ENCODE results near the gene ARHGAP19. TPM values are rescaled to one million over a fixed set of nuclear protein-coding genes. Genes with fewer than 3 reads are reported as not detected.
"Not testable (repeated sequence)": the region's sequence is repeated elsewhere in the genome, so short reads cannot be mapped to it uniquely, and the experiment has no call there.

ARHGAP19 gene
- total RNA-seq, 4 donors from 2014 or later: 3.7 to 15.4 (median 7.5) TPM

GRCh38 chr10:97298223-97298571 is 5.8 kb upstream of the ARHGAP19 start:
- no peaks in the 10 kb centered on the region for H3K9me3 ChIP-seq
- TF ChIP-seq CTCF (IDR thresholded peaks at IDR 0.05): no peak
- TF ChIP-seq POLR2A (IDR thresholded peaks at IDR 0.05): no peak
- WGBS, 2 donors: 74 to 85% methylated on average over 3 of the region's 3 CpGs
- no peak overlapping the region for H3K27ac ChIP-seq
- no peak for DNase-seq
- no peaks in the 10 kb centered on the region for H3K4me1 ChIP-seq
- no peak overlapping the region for H3K4me3 ChIP-seq
- H3K36me3 ChIP-seq: no peaks in the 10 kb centered on the region
- no peaks in the 10 kb centered on the region for H3K27me3 ChIP-seq
- intact Hi-C loops (cut with DNase I): no loop called here

- Histone ChIP-seq H3K4me3 (no peak overlapping the region), H3K27ac (no peak overlapping the region), H3K27me3 (no peaks in the 10 kb centered on the region), H3K9me3 (no peaks in the 10 kb centered on the region), H3K36me3 (no peaks in the 10 kb centered on the region), H3K4me1 (no peaks in the 10 kb centered on the region)
- intact Hi-C loops (cut with DNase I): no loop called here
- 69 to 71% methylated on average over 8 of the region's 8 CpGs for WGBS, 2 donors
- DNase-seq: no peak
- no peak for TF ChIP-seq POLR2A (IDR thresholded peaks at IDR 0.05)
Observed at GRCh38 chr10:97297556-97298222, 5.3 kb upstream of the ARHGAP19 start.

DNA sequence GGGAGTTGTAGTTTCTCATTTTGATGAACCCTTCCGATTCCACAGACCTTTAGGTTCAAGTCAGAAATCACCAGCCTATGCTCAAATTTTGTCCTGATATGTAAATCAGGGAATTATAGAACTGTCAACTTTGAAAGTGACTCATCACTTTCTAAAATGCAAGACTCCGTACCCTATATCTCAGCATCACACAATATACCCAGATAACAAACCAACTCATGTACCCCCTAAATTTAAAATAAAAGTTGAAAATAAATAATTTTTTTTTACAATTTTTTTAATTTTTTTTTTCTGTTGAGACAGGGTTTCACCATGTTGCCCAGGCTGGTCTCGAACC is 393 bp upstream of the ARHGAP19 start:
- intact Hi-C loops (cut with DNase I): no loop called here
- no peak overlapping the region for H3K27ac ChIP-seq
- H3K4me1 ChIP-seq: peaks cover 5 to 15% (median 7%) of the 10 kb centered on the region in 3 donors
- 60 to 63% methylated on average over 3 of the region's 3 CpGs for WGBS, 2 donors
- H3K36me3 ChIP-seq: peaks cover 0 to 6% (median 0%) of the 10 kb centered on the region in 3 donors
- H3K27me3 ChIP-seq: no peaks in the 10 kb centered on the region
- no peak for DNase-seq
- H3K9me3 ChIP-seq: no peaks in the 10 kb centered on the region
- TF ChIP-seq CTCF (IDR thresholded peaks at IDR 0.05): no peak
- TF ChIP-seq POLR2A (IDR thresholded peaks at IDR 0.05): no peak
- peak overlapping the region in 2 of 4 donors; percentile 96 to 97 for H3K4me3 ChIP-seq

DNA sequence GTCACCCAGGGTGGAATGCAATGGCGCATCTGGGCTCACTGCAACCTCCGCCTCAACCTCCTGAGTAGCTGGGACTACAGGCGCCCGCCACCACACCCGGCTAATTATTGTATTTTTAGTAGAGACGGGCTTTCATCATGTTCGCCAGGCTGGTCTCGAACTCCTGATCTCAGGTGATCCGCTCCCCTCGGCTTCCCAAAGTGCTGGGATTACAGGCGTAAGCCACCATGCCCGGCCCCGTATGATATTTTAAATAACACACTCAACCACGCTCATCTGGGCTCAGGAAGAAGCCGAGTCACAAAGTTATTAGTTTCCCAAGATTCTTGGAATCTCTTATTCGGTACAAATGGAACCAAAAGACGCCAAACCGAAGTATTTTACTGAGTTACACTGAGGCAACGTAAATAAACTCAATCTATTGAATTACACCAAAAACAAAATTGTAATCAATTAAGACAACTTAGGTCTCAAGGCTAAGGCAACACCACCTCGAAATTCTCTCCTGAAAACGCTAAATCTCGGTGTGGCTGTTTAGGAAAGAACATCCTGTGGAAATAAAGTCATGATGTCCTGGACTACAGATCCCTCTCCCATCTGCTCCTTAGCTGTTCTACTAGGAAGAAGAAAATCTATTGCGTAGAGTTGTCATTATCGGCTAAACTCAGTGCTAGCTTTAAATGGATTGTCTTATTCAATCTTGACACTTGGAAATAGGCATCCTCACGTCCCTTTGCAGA is 910 bp downstream of the ARHGAP19 start:
- 55 to 56% methylated on average over 25 of the region's 25 CpGs for WGBS, 2 donors

DNA sequence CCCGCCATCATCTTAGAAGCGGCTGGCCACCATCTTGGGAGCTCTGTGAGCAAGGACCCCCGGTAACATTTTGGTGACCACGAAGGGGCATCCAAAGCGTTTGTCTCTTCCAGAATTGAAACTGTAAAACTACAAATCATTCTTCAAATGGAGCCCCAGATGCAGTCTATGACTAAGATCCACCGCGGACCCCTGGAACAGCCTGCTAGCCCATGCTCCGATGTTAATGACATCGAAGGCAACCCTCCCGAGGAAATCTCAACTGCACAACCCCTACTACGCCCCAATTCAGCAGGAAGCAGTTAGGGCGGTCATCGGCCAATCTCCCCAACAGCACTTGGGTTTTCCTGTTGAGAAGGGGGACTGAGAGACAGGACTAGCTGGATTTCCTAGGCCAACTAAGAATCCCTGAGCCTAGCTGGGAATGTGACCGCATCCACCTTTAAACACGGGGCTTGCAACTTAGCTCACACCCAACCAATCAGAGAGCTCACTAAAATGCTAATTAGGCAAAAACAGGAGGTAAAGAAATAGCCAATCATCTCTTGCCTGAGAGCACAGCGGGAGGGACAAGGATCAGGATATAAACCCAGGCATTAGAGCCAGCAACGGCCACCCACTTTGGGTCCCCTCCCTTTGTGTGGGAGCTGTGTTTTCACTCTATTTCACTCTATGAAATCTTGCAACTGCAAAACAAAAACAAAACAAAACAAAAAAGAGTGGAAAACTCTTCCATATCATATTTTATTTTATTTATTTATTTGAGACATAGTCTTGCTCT is 1.7 kb downstream of the ARHGAP19 start:
- intact Hi-C loops (cut with DNase I); H3K9me3 ChIP-seq; H3K27ac ChIP-seq; H3K4me3 ChIP-seq; H3K27me3 ChIP-seq; DNase-seq: not testable (repeated sequence)
- 86 to 93% methylated on average over 7 to 17 of the region's 17 CpGs for WGBS, 2 donors
- peaks cover 0 to 17% (median 0%) of the 10 kb centered on the region in 3 donors for H3K36me3 ChIP-seq
- peaks cover 5 to 15% (median 7%) of the 10 kb centered on the region in 3 donors for H3K4me1 ChIP-seq

More for the DNA sequence above, 910 bp downstream of the ARHGAP19 start:
- intact Hi-C loops (cut with DNase I): no loop called here
- Histone ChIP-seq H3K9me3 (no peaks in the 10 kb centered on the region), H3K27ac (peak overlapping the region; percentile 91 to 99 (median 97)), H3K4me3 (peak overlapping the region; percentile 74 to 97 (median 86)), H3K27me3 (no peaks in the 10 kb centered on the region), H3K36me3 (peaks cover 0 to 17% (median 0%) of the 10 kb centered on the region in 3 donors), H3K4me1 (peaks cover 5 to 15% (median 7%) of the 10 kb centered on the region in 3 donors)
- DNase-seq: no peak
- TF ChIP-seq CTCF (IDR thresholded peaks at IDR 0.05) (no peak), POLR2A (IDR thresholded peaks at IDR 0.05) (no peak)

DNA sequence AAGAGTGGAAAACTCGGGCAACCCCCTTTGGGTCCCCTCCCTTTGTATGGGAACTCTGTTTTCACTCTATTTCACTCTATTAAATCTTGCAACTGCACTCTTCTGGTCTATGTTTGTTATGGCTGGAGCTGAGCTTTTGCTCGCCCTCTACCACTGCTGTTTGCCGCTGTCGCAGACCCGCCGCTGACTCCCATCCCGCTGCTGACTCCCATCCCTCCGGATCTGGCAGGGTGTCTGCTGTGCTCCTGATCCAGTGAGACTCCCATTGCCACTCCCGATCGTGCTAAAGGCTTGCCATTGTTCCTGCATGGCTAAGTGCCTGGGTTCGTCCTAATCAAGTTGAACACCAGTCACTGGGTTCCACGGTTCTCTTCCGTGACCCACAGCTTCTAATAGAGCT is 2.4 kb downstream of the ARHGAP19 start:
- WGBS, 2 donors: 88 to 93% methylated on average over 12 to 13 of the region's 13 CpGs
- intact Hi-C loops (cut with DNase I): not testable (repeated sequence)

More for the DNA sequence above, 2.4 kb downstream of the ARHGAP19 start:
- not testable (repeated sequence) for H3K27ac ChIP-seq, H3K9me3 ChIP-seq, H3K27me3 ChIP-seq, DNase-seq, H3K4me3 ChIP-seq
- Histone ChIP-seq H3K4me1 (peaks cover 5 to 15% (median 7%) of the 10 kb centered on the region in 3 donors), H3K36me3 (peaks cover 0 to 17% (median 0%) of the 10 kb centered on the region in 3 donors)

All from esophagus squamous epithelium (tissue), 5 donors.